Skin epidermis (tissue), 12 donors: ENCODE results near the gene DDX21.
"Not testable (repeated sequence)": the region's sequence is repeated elsewhere in the genome, so short reads cannot be mapped to it uniquely, and the experiment has no call there.

Experiments used
- H3K27ac ChIP-seq, 21 experiments: fragments of 200-600 bp; sonication (generic) in 11 of 21; one replicate each; pipeline ENCODE4 v1.5.0; 2020; ENCODE audit warnings: mild to moderate bottlenecking in 3 of 21, inconsistent platforms in 2 of 21, moderate library complexity in 2 of 21
- H3K4me3 ChIP-seq, 7 experiments: fragments of 200-600 bp; sonication (generic) in 2 of 7; one replicate each; pipeline ENCODE4 v1.5.0; 2020; ENCODE audit warnings: inconsistent platforms in 2 of 7, mild to moderate bottlenecking in 2 of 7, moderate library complexity in 1 of 7

Gene DDX21

GRCh38 chr10:68981074-68981473 is 25.1 kb downstream of the DDX21 start:
- no peak overlapping the region for H3K27ac ChIP-seq
- H3K4me3 ChIP-seq = no peak overlapping the region

GRCh38 chr10:68982389-68982788 is 26.4 kb downstream of the DDX21 start:
- Histone ChIP-seq H3K4me3 (no peak overlapping the region), H3K27ac (no peak overlapping the region)

GRCh38 chr10:68987611-68988010 is 31.6 kb downstream of the DDX21 start:
- H3K4me3 ChIP-seq = peak overlapping the region in 1 of 7 experiments; percentile 99

GRCh38 chr10:68988530-68989316 is 32.8 kb downstream of the DDX21 start, which contains the start of gene KIFBP:
TSS of gene KIFBP (plus strand) at chr10:68988803. CDS start at chr10:68988833, 30 bp downstream.
- peak within 1 kb of the TSS; percentile 39 to 91 (median 84) for H3K27ac ChIP-seq
- H3K4me3 ChIP-seq = peak within 1 kb of the TSS; percentile 73 to 99 (median 91)

More at GRCh38 chr10:68987611-68988010, 31.6 kb downstream of the DDX21 start:
- peak overlapping the region in 1 of 21 experiments; percentile 87 for H3K27ac ChIP-seq

- peak overlapping the region; percentile 73 to 99 (median 91) for H3K4me3 ChIP-seq
- peak overlapping the region; percentile 39 to 91 (median 84) for H3K27ac ChIP-seq
Measured at GRCh38 chr10:68989317-68989990, 33.5 kb downstream of the DDX21 start.

GRCh38 chr10:68992636-68993440 is 36.9 kb downstream of the DDX21 start:
- Histone ChIP-seq H3K27ac (peak overlapping the region in 11 of 21 experiments; percentile 1 to 66 (median 37)), H3K4me3 (no peak overlapping the region)

- Histone ChIP-seq H3K4me3 (no peak overlapping the region), H3K27ac (no peak overlapping the region)
Measured at GRCh38 chr10:68997211-68997610, 41.2 kb downstream of the DDX21 start.

- H3K4me3 ChIP-seq = no peak overlapping the region
- peak overlapping the region in 2 of 21 experiments; percentile 15 to 31 for H3K27ac ChIP-seq
Measured at GRCh38 chr10:69004821-69005220, 48.9 kb downstream of the DDX21 start.

- H3K27ac ChIP-seq = no peak overlapping the region
- no peak overlapping the region for H3K4me3 ChIP-seq
Measured at GRCh38 chr10:69005704-69006485, 49.9 kb downstream of the DDX21 start.

- no peak overlapping the region for H3K4me3 ChIP-seq
- H3K27ac ChIP-seq = no peak overlapping the region
Measured at GRCh38 chr10:69007260-69007659, 51.3 kb downstream of the DDX21 start.

GRCh38 chr10:69009360-69009759 is 53.4 kb downstream of the DDX21 start:
- Histone ChIP-seq H3K4me3 (no peak overlapping the region), H3K27ac (no peak overlapping the region)

GRCh38 chr10:69010151-69010640 is 54.2 kb downstream of the DDX21 start:
- Histone ChIP-seq H3K27ac (no peak overlapping the region), H3K4me3 (no peak overlapping the region)

GRCh38 chr10:69012778-69013177 is 56.8 kb downstream of the DDX21 start:
- not testable (repeated sequence) for H3K4me3 ChIP-seq, H3K27ac ChIP-seq

- no peak overlapping the region for H3K4me3 ChIP-seq
- H3K27ac ChIP-seq = peak overlapping the region in 1 of 21 experiments; percentile 6
Measured at GRCh38 chr10:69014171-69014570, 58.2 kb downstream of the DDX21 start.

GRCh38 chr10:69018613-69019012 is 62.6 kb downstream of the DDX21 start:
- Histone ChIP-seq H3K27ac (no peak overlapping the region), H3K4me3 (no peak overlapping the region)

- Histone ChIP-seq H3K27ac (no peak overlapping the region), H3K4me3 (no peak overlapping the region)
Measured at GRCh38 chr10:69022611-69023010, 66.6 kb downstream of the DDX21 start.

GRCh38 chr10:69025370-69025896 is 69.5 kb downstream of the DDX21 start:
- Histone ChIP-seq H3K4me3 (no peak overlapping the region), H3K27ac (no peak overlapping the region)

GRCh38 chr10:69033256-69033655 is 77.3 kb downstream of the DDX21 start:
- Histone ChIP-seq H3K27ac (no peak overlapping the region), H3K4me3 (no peak overlapping the region)
